Measurements from ENCODE around the gene CBX4. TPM values are rescaled to one million over a fixed set of nuclear protein-coding genes. Genes with fewer than 3 reads are reported as not detected.
A peak's percentile ranks its signal among the peaks of the same experiment; 100 is the strongest.

The CBX4 gene
- total and polyA plus RNA-seq, 2 of the 13 experiments (the other 11 are each of a cell fraction or from before 2014, with no cell fraction given): 25.8 to 50.8 TPM

DNA sequence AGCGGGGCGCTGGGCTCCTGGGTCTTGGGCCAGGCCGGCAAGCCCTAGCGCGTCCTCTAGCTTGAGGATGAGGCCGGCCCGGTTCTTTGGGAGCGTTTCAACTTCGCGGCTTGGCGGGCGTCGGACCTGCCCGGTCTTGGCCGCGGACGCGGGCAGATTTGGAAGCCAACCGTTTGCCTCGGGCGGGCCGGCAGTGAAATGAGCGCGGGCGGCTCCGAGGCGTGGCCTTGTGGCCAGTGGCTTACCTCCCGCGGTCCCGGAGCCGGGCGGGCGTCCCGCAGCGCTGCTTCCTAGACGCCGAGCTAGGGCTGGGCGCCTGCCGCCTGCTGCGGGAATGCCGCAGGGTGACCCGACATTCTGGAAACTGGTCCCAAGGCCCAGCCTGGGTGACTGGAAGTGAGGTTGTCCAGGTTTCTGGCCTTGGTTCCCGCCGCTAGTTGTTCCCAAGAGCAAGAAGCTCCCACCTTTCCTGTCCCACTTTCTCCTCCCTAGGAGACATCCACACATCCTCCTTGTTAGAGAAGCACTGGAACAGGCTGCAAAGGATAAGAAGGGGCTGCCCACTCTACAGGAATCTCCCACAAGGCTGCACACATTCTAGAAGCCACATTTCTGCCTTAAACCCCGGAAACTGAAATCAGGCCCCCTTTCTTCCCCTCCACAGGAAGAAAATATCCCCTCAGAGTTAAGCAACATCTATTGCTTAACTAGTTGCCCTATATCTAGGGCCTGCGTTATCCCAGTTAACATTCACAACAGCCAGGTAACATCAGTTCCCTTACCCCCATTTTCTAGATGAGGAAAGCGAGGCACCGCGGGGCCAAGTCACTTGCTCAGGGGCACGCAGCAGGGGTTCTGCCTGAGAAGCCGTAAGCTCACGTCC lies 37.8 kb downstream of the CBX4 start (continued):
- TF ChIP-seq, protein P1, sequence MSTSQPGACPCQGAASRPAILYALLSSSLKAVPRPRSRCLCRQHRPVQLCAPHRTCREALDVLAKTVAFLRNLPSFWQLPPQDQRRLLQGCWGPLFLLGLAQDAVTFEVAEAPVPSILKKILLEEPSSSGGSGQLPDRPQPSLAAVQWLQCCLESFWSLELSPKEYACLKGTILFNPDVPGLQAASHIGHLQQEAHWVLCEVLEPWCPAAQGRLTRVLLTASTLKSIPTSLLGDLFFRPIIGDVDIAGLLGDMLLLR (CRISPR knock-in tag; IDR thresholded peaks at IDR 0.05): 0 out of 2 replicates have a peak, but pooled peaks have one; percentile 83
- TF ChIP-seq ARNT2 (CRISPR knock-in tag; IDR thresholded peaks at IDR 0.05; ENCODE audit: low read depth) (peak; percentile 16; the same call in 1 of the 2 replicates), RBM22 (optimal IDR thresholded peaks at IDR 0.05; ENCODE audit: low read length) (no peak), DMAP1 (CRISPR knock-in tag; IDR thresholded peaks at IDR 0.05) (0 out of 2 replicates have a peak, but pooled peaks have one; percentile 27), SMYD3 (CRISPR knock-in tag; IDR thresholded peaks at IDR 0.05) (no peak), SP5 (CRISPR knock-in tag; IDR thresholded peaks at IDR 0.05; ENCODE audit: borderline replicate concordance, low read depth) (no peak), ZNF761 (CRISPR knock-in tag; conservative IDR thresholded peaks at IDR 0.05) (0 out of 2 replicates have a peak, but pooled peaks have one; percentile 21), HOXA7 (CRISPR knock-in tag; IDR thresholded peaks at IDR 0.05) (no peak), HOXA3 (CRISPR knock-in tag; IDR thresholded peaks at IDR 0.05) (peak; percentile 36), HNF4G (IDR thresholded peaks at IDR 0.05; ENCODE audit: borderline replicate concordance, low read depth, low read length) (no peak), HNF4G (CRISPR knock-in tag; IDR thresholded peaks at IDR 0.05; ENCODE audit: borderline replicate concordance, low read depth) (no peak), POGZ (CRISPR knock-in tag; IDR thresholded peaks at IDR 0.05) (peak; percentile 25; the same call in 1 of the 2 replicates), ZNF333 (CRISPR knock-in tag; IDR thresholded peaks at IDR 0.05; ENCODE audit: borderline replicate concordance) (peak; percentile 54; the same call in 1 of the 2 replicates), RXRA (CRISPR knock-in tag; IDR thresholded peaks at IDR 0.05) (no peak), TP53 (CRISPR knock-in tag; conservative IDR thresholded peaks at IDR 0.05) (0 out of 2 replicates have a peak, but pooled peaks have one; percentile 70), ZFP90 (CRISPR knock-in tag; IDR thresholded peaks at IDR 0.05; ENCODE audit: borderline replicate concordance) (peak; percentile 32; the same call in 1 of the 2 replicates), ZBTB38 (CRISPR knock-in tag; IDR thresholded peaks at IDR 0.05) (peak; percentile 42; the same call in 1 of the 2 replicates), ZNF207 (IDR thresholded peaks at IDR 0.05; ENCODE audit: borderline replicate concordance) (no peak), TBX2 (CRISPR knock-in tag; IDR thresholded peaks at IDR 0.05; ENCODE audit: borderline replicate concordance) (peak; percentile 54; the same call in 1 of the 2 replicates), NR2F6 (IDR thresholded peaks at IDR 0.05) (no peak), NR2F6 (CRISPR knock-in tag; IDR thresholded peaks at IDR 0.05) (no peak), KLF12 (CRISPR knock-in tag; IDR thresholded peaks at IDR 0.05; ENCODE audit: borderline replicate concordance) (0 out of 2 replicates have a peak, but pooled peaks have one; percentile 66), CHD2 (IDR thresholded peaks at IDR 0.05; ENCODE audit: low read depth, low read length) (no peak), ZSCAN9 (CRISPR knock-in tag; IDR thresholded peaks at IDR 0.05; ENCODE audit: borderline replicate concordance) (no peak)
- TF ChIP-seq, protein P2, sequence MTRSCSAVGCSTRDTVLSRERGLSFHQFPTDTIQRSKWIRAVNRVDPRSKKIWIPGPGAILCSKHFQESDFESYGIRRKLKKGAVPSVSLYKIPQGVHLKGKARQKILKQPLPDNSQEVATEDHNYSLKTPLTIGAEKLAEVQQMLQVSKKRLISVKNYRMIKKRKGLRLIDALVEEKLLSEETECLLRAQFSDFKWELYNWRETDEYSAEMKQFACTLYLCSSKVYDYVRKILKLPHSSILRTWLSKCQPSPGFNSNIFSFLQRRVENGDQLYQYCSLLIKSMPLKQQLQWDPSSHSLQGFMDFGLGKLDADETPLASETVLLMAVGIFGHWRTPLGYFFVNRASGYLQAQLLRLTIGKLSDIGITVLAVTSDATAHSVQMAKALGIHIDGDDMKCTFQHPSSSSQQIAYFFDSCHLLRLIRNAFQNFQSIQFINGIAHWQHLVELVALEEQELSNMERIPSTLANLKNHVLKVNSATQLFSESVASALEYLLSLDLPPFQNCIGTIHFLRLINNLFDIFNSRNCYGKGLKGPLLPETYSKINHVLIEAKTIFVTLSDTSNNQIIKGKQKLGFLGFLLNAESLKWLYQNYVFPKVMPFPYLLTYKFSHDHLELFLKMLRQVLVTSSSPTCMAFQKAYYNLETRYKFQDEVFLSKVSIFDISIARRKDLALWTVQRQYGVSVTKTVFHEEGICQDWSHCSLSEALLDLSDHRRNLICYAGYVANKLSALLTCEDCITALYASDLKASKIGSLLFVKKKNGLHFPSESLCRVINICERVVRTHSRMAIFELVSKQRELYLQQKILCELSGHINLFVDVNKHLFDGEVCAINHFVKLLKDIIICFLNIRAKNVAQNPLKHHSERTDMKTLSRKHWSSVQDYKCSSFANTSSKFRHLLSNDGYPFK (CRISPR knock-in tag; IDR thresholded peaks at IDR 0.05; ENCODE audit: borderline replicate concordance): peak; percentile 36; the same call in 1 of the 2 replicates
- TF ChIP-seq, protein P3, sequence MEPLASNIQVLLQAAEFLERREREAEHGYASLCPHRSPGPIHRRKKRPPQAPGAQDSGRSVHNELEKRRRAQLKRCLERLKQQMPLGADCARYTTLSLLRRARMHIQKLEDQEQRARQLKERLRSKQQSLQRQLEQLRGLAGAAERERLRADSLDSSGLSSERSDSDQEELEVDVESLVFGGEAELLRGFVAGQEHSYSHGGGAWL (CRISPR knock-in tag; IDR thresholded peaks at IDR 0.05): 0 out of 2 replicates have a peak, but pooled peaks have one; percentile 46
- TF ChIP-seq, protein P4, sequence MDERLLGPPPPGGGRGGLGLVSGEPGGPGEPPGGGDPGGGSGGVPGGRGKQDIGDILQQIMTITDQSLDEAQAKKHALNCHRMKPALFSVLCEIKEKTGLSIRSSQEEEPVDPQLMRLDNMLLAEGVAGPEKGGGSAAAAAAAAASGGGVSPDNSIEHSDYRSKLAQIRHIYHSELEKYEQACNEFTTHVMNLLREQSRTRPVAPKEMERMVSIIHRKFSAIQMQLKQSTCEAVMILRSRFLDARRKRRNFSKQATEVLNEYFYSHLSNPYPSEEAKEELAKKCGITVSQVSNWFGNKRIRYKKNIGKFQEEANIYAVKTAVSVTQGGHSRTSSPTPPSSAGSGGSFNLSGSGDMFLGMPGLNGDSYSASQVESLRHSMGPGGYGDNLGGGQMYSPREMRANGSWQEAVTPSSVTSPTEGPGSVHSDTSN (CRISPR knock-in tag; IDR thresholded peaks at IDR 0.05): no peak
